Panc1 (cell line): Measurements from ENCODE around the gene SRSF4. TPM values are rescaled to one million over a fixed set of nuclear protein-coding genes. Genes with fewer than 3 reads are reported as not detected.

Experiments
- ATAC-seq: fragments of 200-7000 bp; cut with Tn5 transposase; 2 replicates; pipeline ENCODE4 v1.9.1; 2020; ENCODE audit warnings: mild to moderate bottlenecking, moderate library complexity
- BruUV-seq: library from RNA; stranded (reverse); fragments of 400-500 nt; replicated peaks from 2 replicates; lab custom pipeline; 2021; lab: Mats Ljungman, UMichigan
- CTCF ChIA-PET: fragments of 300-600 bp; sonication (Branson Sonifier 250); formaldehyde crosslinking; loops from one replicate; lab custom pipeline; 2022; ENCODE audit warnings: antibody characterized with exemption; lab: Charles Lee
- POLR2A ChIA-PET: fragments of 300-600 bp; sonication (Branson Sonifier 250); formaldehyde crosslinking; loops from one replicate; lab custom pipeline; 2022; ENCODE audit warnings: antibody characterized with exemption; lab: Charles Lee
- DNase-seq: peaks from one replicate; pipeline ENCODE4 v3.0.0-alpha.2; 2010; ENCODE audit warnings: low read depth, low spot score
- H3K27ac ChIP-seq: 2 replicates; pipeline ENCODE4 v1.5.1; 2011; ENCODE audit warnings: mild to moderate bottlenecking, low read length, inconsistent platforms
- H3K27me3 ChIP-seq: fragments of 200-500 bp; sonication (Bioruptor generic); 2 replicates; pipeline ENCODE4 v1.6.0; 2014; ENCODE audit warnings: low read length, inconsistent platforms; ENCODE audit not compliant: control insufficient read depth, insufficient read depth
- H3K36me3 ChIP-seq: fragments of 200-500 bp; sonication (Bioruptor generic); 2 replicates; pipeline ENCODE4 v1.5.1; 2014; ENCODE audit warnings: inconsistent platforms, mild to moderate bottlenecking, low read length, moderate library complexity; ENCODE audit not compliant: control insufficient read depth, insufficient read depth
- H3K4me1 ChIP-seq: 2 replicates; pipeline ENCODE4 v1.5.1; 2011; ENCODE audit warnings: inconsistent platforms, mild to moderate bottlenecking, low read length, moderate library complexity; ENCODE audit not compliant: control insufficient read depth, insufficient read depth
- H3K4me3 ChIP-seq, 2 experiments: 2 replicates each; pipeline ENCODE4 v1.5.1; 2011 to 2012; ENCODE audit warnings: low read depth in 2 of 2, low read length in 2 of 2, mild to moderate bottlenecking in 2 of 2, inconsistent platforms in 1 of 2, moderate library complexity in 1 of 2
- H3K9me3 ChIP-seq: fragments of 200-500 bp; sonication (Bioruptor generic); 2 replicates; pipeline ENCODE4 v1.5.1; 2014; ENCODE audit warnings: low read depth, mild to moderate bottlenecking, inconsistent platforms, low read length, moderate library complexity; ENCODE audit not compliant: control insufficient read depth, insufficient read depth
- CTCF ChIP-seq: fragments of 450-650 bp; IDR thresholded peaks from 2 replicates; pipeline ENCODE4 v1.5.1; 2017; ENCODE audit warnings: mild to moderate bottlenecking
- POLR2AphosphoS5 ChIP-seq: IDR thresholded peaks from 2 replicates; pipeline ENCODE4 v1.6.1; 2012; ENCODE audit warnings: mild to moderate bottlenecking, low read depth, low read length, moderate library complexity
- REST ChIP-seq, 2 experiments: IDR thresholded peaks; 2 replicates each; pipeline ENCODE4 v1.6.1; 2011 to 2012; ENCODE audit warnings: low read depth in 2 of 2, control low read depth in 1 of 2, low read length in 1 of 2, mild to moderate bottlenecking in 1 of 2, moderate library complexity in 1 of 2; ENCODE audit not compliant: insufficient read depth in 1 of 2
- SIN3A ChIP-seq: IDR thresholded peaks from 2 replicates; pipeline ENCODE4 v1.6.1; 2012; ENCODE audit warnings: low read depth, mild to moderate bottlenecking, low read length, moderate library complexity, borderline replicate concordance; ENCODE audit not compliant: insufficient read depth
- TCF7L2 ChIP-seq: IDR thresholded peaks from 2 replicates; pipeline ENCODE4 v1.6.1; 2011; ENCODE audit warnings: mild to moderate bottlenecking, low read depth, low read length, inconsistent platforms
- in situ Hi-C: cut with HindIII; loops from 2 replicates; pipeline ENCODE4 v1.10.0; 2016; ENCODE audit warnings: low sequenced_read_pairs, low pct_unique_long_range_greater_than_20kb
- intact Hi-C: fragments of 100-400 bp; cut with micrococcal nuclease; formaldehyde crosslinking; loops from one replicate; pipeline ENCODE4 v1.10.0; 2022; ENCODE audit not compliant: unreplicated experiment
- total RNA-seq: library from RNA; stranded (reverse); gene quantifications from one replicate; pipeline ENCODE4 v1.2.1, GENCODE V29; 2021; ENCODE audit not compliant: unreplicated experiment

Gene SRSF4
- total RNA-seq, 1 experiment from 2014 or later: 77.5 TPM

GRCh38 chr1:29167904-29168303 lies 13.8 kb downstream of the SRSF4 start:
- in situ Hi-C loops: no loop called here

GRCh38 chr1:29166291-29166878 lies 15.3 kb downstream of the SRSF4 start:
- Histone ChIP-seq H3K36me3 (peaks cover 12% of the 10 kb centered on the region), H3K27ac (no peak overlapping the region), H3K9me3 (no peaks in the 10 kb centered on the region), H3K4me1 (peaks cover 7% of the 10 kb centered on the region; the same call in 1 of the 2 replicates), H3K4me3 (no peak overlapping the region), H3K27me3 (no peaks in the 10 kb centered on the region)
- ATAC-seq (0 out of 2 replicates have a peak, but pooled peaks have one; percentile 13), DNase-seq (no peak)
- intact Hi-C loops (no loop called here), in situ Hi-C loops (no loop called here)
- ChIA-PET POLR2A (no interaction called here), CTCF (interaction anchor here (0.6 kb wide), 1 partner anchor 392 kb away, joined by 3 read pairs; no protein-coding TSS in a partner anchor)
- TF ChIP-seq TCF7L2: no peak
- TF ChIP-seq REST (IDR thresholded peaks at IDR 0.05; ENCODE audit: insufficient read depth in 1 of 2, low read depth in 2 of 2, low read length in 1 of 2): no peak
- TF ChIP-seq SIN3A: no peak
- no peak for TF ChIP-seq CTCF
- no peak for TF ChIP-seq POLR2AphosphoS5
- BruUV-seq: no TSS peak

More at GRCh38 chr1:29167904-29168303, 13.8 kb downstream of the SRSF4 start:
- no TSS peak for BruUV-seq
- DNase-seq: no peak
- Histone ChIP-seq H3K4me1 (peaks cover 10% of the 10 kb centered on the region; the same call in 1 of the 2 replicates), H3K36me3 (peaks cover 9% of the 10 kb centered on the region; the same call in 1 of the 2 replicates), H3K27me3 (no peaks in the 10 kb centered on the region), H3K27ac (no peak overlapping the region), H3K9me3 (no peaks in the 10 kb centered on the region), H3K4me3 (no peak overlapping the region)
- intact Hi-C loops: no loop called here
- no peak for TF ChIP-seq TCF7L2
- no peak for TF ChIP-seq REST (IDR thresholded peaks at IDR 0.05; ENCODE audit: insufficient read depth in 1 of 2, low read depth in 2 of 2, low read length in 1 of 2)
- no peak for TF ChIP-seq POLR2AphosphoS5
- no peak for TF ChIP-seq CTCF
- no peak for TF ChIP-seq SIN3A
- no peak for ATAC-seq
- CTCF ChIA-PET: interaction anchor here (0.6 to 0.7 kb wide), 3 partner anchors 60 to 782 kb away, joined by 4 to 12 read pairs (median 6); no protein-coding TSS in a partner anchor
- POLR2A ChIA-PET: no interaction called here
